Measurements from ENCODE around the gene HP. TPM values are rescaled to one million over a fixed set of nuclear protein-coding genes. Genes with fewer than 3 reads are reported as not detected.
"Not testable (repeated sequence)": the region's sequence is repeated elsewhere in the genome, so short reads cannot be mapped to it uniquely, and the experiment has no call there.

HP gene
- total RNA-seq = 1 to 10 TPM in 3 of 4 donors, not detected in 1; 1.1 to 6.1 (median 1.3) TPM

- DNase-seq (ENCODE audit: extremely low spot score); H3K36me3 ChIP-seq; H3K27ac ChIP-seq (replicated peaks in 1 of 4); intact Hi-C loops (cut with DNase I); H3K4me1 ChIP-seq; H3K27me3 ChIP-seq; H3K4me3 ChIP-seq; H3K9me3 ChIP-seq: not testable (repeated sequence)
- 89% methylated on average over 5 of the region's 5 CpGs for WGBS
These were observed at the start of gene HP for GRCh38 chr16:72054254-72054847. Gene HP (plus strand): TSS chr16:72054505. CDS start chr16:72054653, 148 bp downstream.

GRCh38 chr16:72008065-72008423 lies 46.3 kb upstream of the HP start:
- intact Hi-C loops (cut with DNase I); H3K36me3 ChIP-seq; H3K9me3 ChIP-seq; DNase-seq (ENCODE audit: extremely low spot score); H3K27me3 ChIP-seq: not testable (repeated sequence)
- peaks cover 8 to 11% (median 10%) of the 10 kb centered on the region in 4 donors for H3K4me1 ChIP-seq
- H3K4me3 ChIP-seq = peak overlapping the region; percentile 82 to 99 (median 87)
- peak overlapping the region in 3 of 4 donors; percentile 50 to 85 (median 51) for H3K27ac ChIP-seq (replicated peaks in 1 of 4)
- 77% methylated on average over 9 of the region's 9 CpGs for WGBS

- Histone ChIP-seq H3K27me3 (no peaks in the 10 kb centered on the region), H3K36me3 (peaks cover 0 to 13% (median 6%) of the 10 kb centered on the region in 4 donors), H3K4me3 (peak within 1 kb of the TSS; percentile 82 to 99 (median 87)), H3K27ac (replicated peaks in 1 of 4) (peak within 1 kb of the TSS; percentile 19 to 85 (median 70)), H3K4me1 (peaks cover 8 to 16% (median 10%) of the 10 kb centered on the region in 4 donors), H3K9me3 (no peaks in the 10 kb centered on the region)
- DNase-seq (ENCODE audit: extremely low spot score) = peak; percentile 98
- TF ChIP-seq POLR2AphosphoS5 (IDR thresholded peaks at IDR 0.05) (peak; percentile 80 to 87), CTCF (IDR thresholded peaks at IDR 0.05) (peak in 2 of 3 experiments; percentile 19 to 22), EP300 (IDR thresholded peaks at IDR 0.05) (no peak), POLR2A (IDR thresholded peaks at IDR 0.05; ENCODE audit: low read depth) (peak; percentile 22)
- WGBS = under 1% methylated on average over 38 of the region's 57 CpGs
- intact Hi-C loops (cut with DNase I) = no loop called here
These were observed 45.7 kb upstream of the HP start, which contains the start of gene DHODH for GRCh38 chr16:72008424-72009216. Gene DHODH (plus strand): TSS chr16:72008744. CDS start chr16:72008765, 21 bp downstream.

- Histone ChIP-seq H3K4me3 (no peak overlapping the region), H3K27ac (replicated peaks in 1 of 4) (no peak overlapping the region), H3K27me3 (no peaks in the 10 kb centered on the region), H3K4me1 (peaks cover 8 to 26% (median 10%) of the 10 kb centered on the region in 4 donors), H3K9me3 (no peaks in the 10 kb centered on the region), H3K36me3 (peaks cover 0 to 19% (median 7%) of the 10 kb centered on the region in 4 donors)
- WGBS = 97% methylated on average over 10 of the region's 10 CpGs
- no peak for TF ChIP-seq POLR2AphosphoS5 (IDR thresholded peaks at IDR 0.05)
- no peak for TF ChIP-seq CTCF (IDR thresholded peaks at IDR 0.05)
- TF ChIP-seq EP300 (IDR thresholded peaks at IDR 0.05) = no peak
- TF ChIP-seq POLR2A (IDR thresholded peaks at IDR 0.05; ENCODE audit: low read depth) = no peak
- no peak for DNase-seq (ENCODE audit: extremely low spot score)
- intact Hi-C loops (cut with DNase I) = loop anchor here (5.0 kb wide), 1 partner anchor 83 kb away; the partner anchor contains the start of genes DHX38 and TXNL4B
These were observed 44.5 kb upstream of the HP start for GRCh38 chr16:72009779-72010178.

GRCh38 chr16:72012607-72013006 lies 41.7 kb upstream of the HP start:
- intact Hi-C loops (cut with DNase I) = loop anchor here (5.0 kb wide), 1 partner anchor 80 kb away; the partner anchor contains the start of genes DHX38 and TXNL4B
- DNase-seq (ENCODE audit: extremely low spot score) = no peak
- H3K9me3 ChIP-seq = no peaks in the 10 kb centered on the region
- peaks cover 0 to 44% (median 26%) of the 10 kb centered on the region in 4 donors for H3K36me3 ChIP-seq
- no peak overlapping the region for H3K27ac ChIP-seq (replicated peaks in 1 of 4)
- peaks cover 8 to 26% (median 10%) of the 10 kb centered on the region in 4 donors for H3K4me1 ChIP-seq
- 73% methylated on average over 7 of the region's 9 CpGs for WGBS
- no peak overlapping the region for H3K4me3 ChIP-seq
- no peaks in the 10 kb centered on the region for H3K27me3 ChIP-seq
- TF ChIP-seq POLR2A (IDR thresholded peaks at IDR 0.05; ENCODE audit: low read depth) (no peak), POLR2AphosphoS5 (IDR thresholded peaks at IDR 0.05) (no peak), EP300 (IDR thresholded peaks at IDR 0.05) (no peak), CTCF (IDR thresholded peaks at IDR 0.05) (no peak)

All from esophagus muscularis mucosa (tissue), 4 donors.